Measurements from ENCODE around the gene RESF1. TPM values are rescaled to one million over a fixed set of nuclear protein-coding genes. Genes with fewer than 3 reads are reported as not detected.

The RESF1 gene
- total RNA-seq, 1 experiment from 2014 or later, result 43.5 TPM

DNA sequence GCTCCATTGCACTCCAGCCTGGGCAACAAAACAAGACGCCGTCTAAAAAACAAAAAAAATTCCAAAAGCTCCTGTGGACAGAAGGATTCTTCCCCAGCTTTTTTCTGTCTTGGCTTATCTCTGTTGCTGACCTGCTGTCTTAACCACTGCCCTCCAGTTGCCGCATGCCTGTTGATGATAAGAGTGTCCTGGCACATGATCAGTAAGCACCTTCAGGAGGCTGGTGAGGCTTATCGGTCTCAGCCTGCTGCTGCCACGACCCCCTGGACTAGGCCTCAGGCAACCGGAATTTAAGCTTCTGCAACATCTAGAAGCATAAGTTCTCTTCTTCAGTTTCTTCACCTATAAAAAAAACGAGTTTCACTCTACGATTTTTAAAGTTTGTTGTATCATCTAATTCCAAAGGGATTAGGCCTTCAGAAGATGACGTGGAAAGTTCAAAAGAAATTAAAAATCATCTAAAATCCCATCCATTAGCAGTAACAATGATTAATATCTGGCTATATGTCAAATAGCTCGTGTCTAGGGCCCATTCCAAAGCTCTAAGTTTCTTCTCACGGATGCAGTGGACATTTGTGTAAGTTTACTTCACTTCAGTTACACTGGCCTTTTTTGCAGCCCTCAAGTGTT, 46.4 kb downstream of the RESF1 start:
- CTCF ChIA-PET, result no interaction called here
- intact Hi-C loops (cut with micrococcal nuclease; ENCODE audit: unreplicated experiment), result no loop called here
- H3K27ac Mint-ChIP-seq (ENCODE audit: unreplicated experiment), result no peak overlapping the region
- no peaks in the 10 kb centered on the region for H3K4me1 Mint-ChIP-seq (ENCODE audit: low read depth, unreplicated experiment)
- DNase-seq, result no peak
- TF ChIP-seq, protein P1, sequence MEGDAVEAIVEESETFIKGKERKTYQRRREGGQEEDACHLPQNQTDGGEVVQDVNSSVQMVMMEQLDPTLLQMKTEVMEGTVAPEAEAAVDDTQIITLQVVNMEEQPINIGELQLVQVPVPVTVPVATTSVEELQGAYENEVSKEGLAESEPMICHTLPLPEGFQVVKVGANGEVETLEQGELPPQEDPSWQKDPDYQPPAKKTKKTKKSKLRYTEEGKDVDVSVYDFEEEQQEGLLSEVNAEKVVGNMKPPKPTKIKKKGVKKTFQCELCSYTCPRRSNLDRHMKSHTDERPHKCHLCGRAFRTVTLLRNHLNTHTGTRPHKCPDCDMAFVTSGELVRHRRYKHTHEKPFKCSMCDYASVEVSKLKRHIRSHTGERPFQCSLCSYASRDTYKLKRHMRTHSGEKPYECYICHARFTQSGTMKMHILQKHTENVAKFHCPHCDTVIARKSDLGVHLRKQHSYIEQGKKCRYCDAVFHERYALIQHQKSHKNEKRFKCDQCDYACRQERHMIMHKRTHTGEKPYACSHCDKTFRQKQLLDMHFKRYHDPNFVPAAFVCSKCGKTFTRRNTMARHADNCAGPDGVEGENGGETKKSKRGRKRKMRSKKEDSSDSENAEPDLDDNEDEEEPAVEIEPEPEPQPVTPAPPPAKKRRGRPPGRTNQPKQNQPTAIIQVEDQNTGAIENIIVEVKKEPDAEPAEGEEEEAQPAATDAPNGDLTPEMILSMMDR (IDR thresholded peaks at IDR 0.05; ENCODE audit: unreplicated experiment), result no peak
- H3K36me3 Mint-ChIP-seq (ENCODE audit: insufficient read depth, unreplicated experiment), result peaks cover 13% of the 10 kb centered on the region
- BruUV-seq (replicated peaks), result no TSS peak
- no peaks in the 10 kb centered on the region for H3K9me3 Mint-ChIP-seq (ENCODE audit: low read depth, unreplicated experiment)
- H3K27me3 Mint-ChIP-seq (ENCODE audit: unreplicated experiment), result no peaks in the 10 kb centered on the region
- H3K4me3 Mint-ChIP-seq (ENCODE audit: low read depth, unreplicated experiment), result no peak overlapping the region

Other genes with a start within 250 kb of the RESF1 start
- 10.2 and 13.5 TPM in 2 replicates for gene AMN1, start 230.4 kb upstream of the RESF1 start, total RNA-seq (2022)
- gene BICD1, start 147.4 kb downstream of the RESF1 start, total RNA-seq (2022), result 37.3 and 45.6 TPM in 2 replicates

Measured in Calu3 (cell line).